ENCODE results near the gene IP6K3. TPM values are rescaled to one million over a fixed set of nuclear protein-coding genes. Genes with fewer than 3 reads are reported as not detected.

Gene IP6K3
- polyA plus RNA-seq, 1 donor = 0.34 TPM

DNA sequence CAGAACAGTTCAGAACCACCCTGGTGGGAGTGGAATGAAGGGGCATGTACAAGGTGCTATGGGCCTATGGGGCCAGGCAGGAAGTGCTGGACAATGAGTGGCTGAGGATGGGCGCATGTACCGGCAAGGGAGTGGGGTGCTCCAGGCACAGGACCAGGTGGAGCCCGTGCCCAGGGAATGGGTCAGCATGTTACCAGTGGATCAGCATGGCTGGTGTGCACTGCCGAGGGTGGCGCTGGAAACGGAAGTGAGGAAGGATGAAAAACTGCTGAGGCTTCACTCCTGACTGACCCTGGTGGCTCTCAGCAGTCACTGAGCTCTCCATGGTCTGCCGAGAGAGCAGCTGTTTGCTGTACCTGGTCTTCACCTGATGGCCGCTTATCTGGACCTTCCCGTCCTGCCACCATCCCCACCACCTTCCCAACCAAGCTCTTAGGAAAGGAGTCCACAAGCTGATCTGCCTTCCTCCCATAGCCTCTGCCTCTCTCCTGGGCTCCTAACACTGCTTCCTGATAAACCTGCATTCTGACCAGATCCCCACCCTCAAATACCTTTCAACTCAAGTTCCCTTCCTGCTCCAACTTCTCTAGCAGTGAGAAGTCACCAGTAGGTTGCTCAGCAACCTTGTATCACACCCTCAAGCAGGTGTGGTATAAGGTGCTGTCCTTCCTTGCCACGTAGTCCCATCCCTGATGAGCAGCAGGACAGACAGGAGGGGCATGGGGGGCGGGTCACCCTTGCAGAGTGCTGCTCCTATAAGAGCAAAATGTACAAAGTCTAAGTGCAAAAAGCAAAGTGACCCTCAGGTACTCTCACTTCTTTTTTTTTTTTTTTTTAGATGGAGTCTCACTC, 42.3 kb downstream of the IP6K3 start:
- peak in 1 of 2 donors; percentile 51 for DNase-seq
- WGBS (ENCODE audit: insufficient coverage, low lambda C conversion rate) = no CpG with 5 or more reads among the region's 11 CpGs
- peaks cover 4% of the 10 kb centered on the region for H3K4me1 ChIP-seq (ENCODE audit: control insufficient read depth, insufficient read depth, low read length)
- no peak overlapping the region for H3K4me3 ChIP-seq (ENCODE audit: low read length)
- no peaks in the 10 kb centered on the region for H3K9me3 ChIP-seq (ENCODE audit: control insufficient read depth, low read depth, low read length)
- H3K36me3 ChIP-seq (ENCODE audit: control insufficient read depth, insufficient read depth, low read length) = peaks cover 29% of the 10 kb centered on the region
- H3K27me3 ChIP-seq (ENCODE audit: control insufficient read depth, insufficient read depth, low read length) = no peaks in the 10 kb centered on the region
- H3K27ac ChIP-seq (ENCODE audit: low read length) = no peak overlapping the region

DNA sequence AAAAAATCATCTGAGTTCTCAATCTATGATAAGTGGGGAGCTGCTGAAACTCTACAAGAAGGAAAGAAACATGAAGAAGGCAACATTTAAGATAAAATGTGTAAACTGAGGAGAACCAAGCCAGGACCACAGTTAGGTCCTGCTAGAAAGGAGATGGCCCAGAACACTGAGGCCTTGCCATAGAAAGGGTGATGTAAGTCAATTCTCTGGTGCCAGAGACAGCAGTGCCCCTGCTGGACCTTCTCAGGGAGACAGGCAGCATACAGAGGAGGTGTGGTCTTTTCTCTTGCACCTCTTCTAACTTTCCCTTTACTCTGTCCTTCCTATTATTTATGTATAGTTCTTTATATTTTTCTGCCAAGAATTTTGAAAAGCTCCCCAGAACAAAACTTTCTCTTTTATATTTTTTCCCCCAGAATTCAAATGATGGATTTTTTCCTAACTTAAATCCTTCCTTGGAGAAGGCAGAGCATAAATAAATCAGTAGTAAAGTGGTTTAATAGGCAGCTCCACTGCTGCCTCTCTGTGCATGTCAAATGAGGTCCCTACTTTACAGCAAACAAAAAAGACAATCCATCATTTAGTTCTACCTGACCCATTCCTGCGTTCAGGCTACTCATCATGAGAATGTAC, 44.2 kb downstream of the IP6K3 start:
- H3K27me3 ChIP-seq (ENCODE audit: control insufficient read depth, insufficient read depth, low read length) = no peaks in the 10 kb centered on the region
- 80% methylated on average over 1 of the region's 1 CpG for WGBS (ENCODE audit: insufficient coverage, low lambda C conversion rate)
- H3K9me3 ChIP-seq (ENCODE audit: control insufficient read depth, low read depth, low read length) = no peaks in the 10 kb centered on the region
- H3K4me3 ChIP-seq (ENCODE audit: low read length) = no peak overlapping the region
- peaks cover 4% of the 10 kb centered on the region for H3K4me1 ChIP-seq (ENCODE audit: control insufficient read depth, insufficient read depth, low read length)
- peaks cover 36% of the 10 kb centered on the region for H3K36me3 ChIP-seq (ENCODE audit: control insufficient read depth, insufficient read depth, low read length)
- H3K27ac ChIP-seq (ENCODE audit: low read length) = no peak overlapping the region
- DNase-seq = peak; percentile 53 to 57

DNA sequence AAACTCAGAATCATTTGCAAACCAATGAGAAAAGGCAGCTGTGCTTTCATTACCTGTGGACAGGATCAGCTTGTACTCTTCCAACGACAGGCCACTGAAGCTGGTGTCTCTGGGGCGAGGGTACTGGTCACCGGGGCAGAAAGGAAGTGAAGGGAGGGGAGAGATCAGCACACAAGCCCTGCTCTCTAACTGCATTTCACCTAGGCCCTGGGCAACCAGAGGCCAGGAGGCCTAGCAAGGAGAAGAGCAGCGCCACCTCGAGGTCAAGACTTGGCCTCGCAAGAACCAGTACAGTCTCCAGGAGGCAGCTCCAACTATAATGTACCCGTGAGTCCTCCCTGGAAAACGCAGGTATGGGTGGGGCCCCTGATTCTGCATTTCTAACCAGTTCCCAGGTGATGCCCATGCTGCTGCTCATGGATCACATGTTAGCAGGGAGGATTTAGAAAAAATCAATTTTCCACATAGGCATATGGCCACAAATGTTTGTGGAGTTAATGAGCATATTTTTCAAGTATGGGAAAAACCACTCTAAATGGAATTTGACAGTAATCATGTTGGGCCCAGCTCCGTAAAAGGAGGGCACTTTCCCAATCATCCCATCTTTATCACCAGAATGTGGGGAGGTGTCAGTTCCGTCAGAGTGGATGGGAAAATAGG, 46.2 kb downstream of the IP6K3 start:
- Histone ChIP-seq H3K9me3 (ENCODE audit: control insufficient read depth, low read depth, low read length) (no peaks in the 10 kb centered on the region), H3K27ac (ENCODE audit: low read length) (no peak overlapping the region), H3K4me1 (ENCODE audit: control insufficient read depth, insufficient read depth, low read length) (peaks cover 4% of the 10 kb centered on the region), H3K27me3 (ENCODE audit: control insufficient read depth, insufficient read depth, low read length) (no peaks in the 10 kb centered on the region), H3K36me3 (ENCODE audit: control insufficient read depth, insufficient read depth, low read length) (peaks cover 52% of the 10 kb centered on the region), H3K4me3 (ENCODE audit: low read length) (no peak overlapping the region)
- WGBS (ENCODE audit: insufficient coverage, low lambda C conversion rate) = no CpG with 5 or more reads among the region's 10 CpGs
- DNase-seq = peak; percentile 77 to 80

DNA sequence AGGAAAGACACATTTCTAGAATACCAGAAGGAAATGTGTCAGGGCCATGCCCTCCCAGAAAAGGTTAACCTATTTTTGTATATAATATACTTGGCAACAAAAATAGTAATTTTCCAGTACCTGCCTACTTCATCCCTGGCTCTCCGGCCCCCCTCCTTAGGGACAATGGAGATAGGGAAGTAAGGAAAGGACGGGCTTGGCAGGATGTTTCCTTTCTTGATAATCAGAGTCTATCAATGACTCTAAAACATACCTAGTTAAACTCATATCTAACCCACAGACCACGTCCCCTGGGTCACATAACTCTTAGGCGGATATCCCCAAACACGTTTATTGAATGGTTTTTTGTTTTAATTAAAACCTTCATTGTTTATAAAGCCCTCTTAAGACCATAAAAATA, 47.0 kb downstream of the IP6K3 start:
- Histone ChIP-seq H3K4me1 (ENCODE audit: control insufficient read depth, insufficient read depth, low read length) (peaks cover 9% of the 10 kb centered on the region), H3K27ac (ENCODE audit: low read length) (no peak overlapping the region), H3K4me3 (ENCODE audit: low read length) (no peak overlapping the region), H3K36me3 (ENCODE audit: control insufficient read depth, insufficient read depth, low read length) (peaks cover 60% of the 10 kb centered on the region), H3K9me3 (ENCODE audit: control insufficient read depth, low read depth, low read length) (no peaks in the 10 kb centered on the region), H3K27me3 (ENCODE audit: control insufficient read depth, insufficient read depth, low read length) (no peaks in the 10 kb centered on the region)
- WGBS (ENCODE audit: insufficient coverage, low lambda C conversion rate) = 50% methylated on average over 1 of the region's 5 CpGs
- DNase-seq = no peak

DNA sequence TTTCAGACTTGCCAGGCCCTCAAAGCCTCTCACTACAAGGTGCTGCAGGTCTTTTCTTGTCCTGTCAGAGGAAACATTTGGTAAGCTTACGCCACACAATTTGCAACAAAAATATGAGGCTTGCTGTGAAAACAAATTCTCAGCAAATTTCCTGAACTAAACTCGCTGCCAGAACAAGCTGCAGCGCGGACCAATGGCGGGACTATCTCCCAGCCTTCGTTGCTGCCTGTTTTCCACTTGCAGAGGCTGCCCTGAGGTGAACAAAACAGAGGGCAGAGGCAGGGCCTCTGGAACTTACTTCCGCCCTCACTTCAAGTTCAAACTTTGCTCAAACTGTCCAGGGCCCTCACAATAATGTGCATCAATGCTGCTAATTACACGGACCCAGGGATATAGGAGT, 47.6 kb downstream of the IP6K3 start:
- Histone ChIP-seq H3K4me3 (ENCODE audit: low read length) (no peak overlapping the region), H3K27me3 (ENCODE audit: control insufficient read depth, insufficient read depth, low read length) (no peaks in the 10 kb centered on the region), H3K9me3 (ENCODE audit: control insufficient read depth, low read depth, low read length) (no peaks in the 10 kb centered on the region), H3K4me1 (ENCODE audit: control insufficient read depth, insufficient read depth, low read length) (peaks cover 14% of the 10 kb centered on the region), H3K36me3 (ENCODE audit: control insufficient read depth, insufficient read depth, low read length) (peaks cover 63% of the 10 kb centered on the region), H3K27ac (ENCODE audit: low read length) (no peak overlapping the region)
- no peak for DNase-seq
- no CpG with 5 or more reads among the region's 8 CpGs for WGBS (ENCODE audit: insufficient coverage, low lambda C conversion rate)

DNA sequence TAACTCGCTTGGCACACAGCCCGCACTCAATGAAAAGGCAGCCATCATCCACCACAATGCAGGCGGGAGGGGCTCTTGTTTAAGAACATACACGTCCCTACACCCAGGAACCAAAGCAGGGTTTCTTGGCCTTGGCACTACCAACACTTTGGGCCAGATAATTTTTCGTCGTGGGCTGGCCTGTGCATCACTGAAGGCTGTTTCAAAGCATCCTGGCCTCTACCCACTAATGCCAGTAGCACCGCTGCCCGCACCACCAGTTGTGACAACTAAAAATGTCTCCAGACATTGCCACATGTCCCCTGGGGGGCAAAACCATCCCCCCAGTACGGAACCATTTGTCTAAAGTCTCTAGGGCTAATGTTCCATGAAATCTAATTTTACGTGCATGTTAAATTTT, 48.2 kb downstream of the IP6K3 start:
- H3K9me3 ChIP-seq (ENCODE audit: control insufficient read depth, low read depth, low read length) = no peaks in the 10 kb centered on the region
- no peak overlapping the region for H3K27ac ChIP-seq (ENCODE audit: low read length)
- H3K4me1 ChIP-seq (ENCODE audit: control insufficient read depth, insufficient read depth, low read length) = peaks cover 19% of the 10 kb centered on the region
- no peak for DNase-seq
- H3K4me3 ChIP-seq (ENCODE audit: low read length) = no peak overlapping the region
- peaks cover 65% of the 10 kb centered on the region for H3K36me3 ChIP-seq (ENCODE audit: control insufficient read depth, insufficient read depth, low read length)
- H3K27me3 ChIP-seq (ENCODE audit: control insufficient read depth, insufficient read depth, low read length) = no peaks in the 10 kb centered on the region
- 100% methylated on average over 2 of the region's 10 CpGs for WGBS (ENCODE audit: insufficient coverage, low lambda C conversion rate)

DNA sequence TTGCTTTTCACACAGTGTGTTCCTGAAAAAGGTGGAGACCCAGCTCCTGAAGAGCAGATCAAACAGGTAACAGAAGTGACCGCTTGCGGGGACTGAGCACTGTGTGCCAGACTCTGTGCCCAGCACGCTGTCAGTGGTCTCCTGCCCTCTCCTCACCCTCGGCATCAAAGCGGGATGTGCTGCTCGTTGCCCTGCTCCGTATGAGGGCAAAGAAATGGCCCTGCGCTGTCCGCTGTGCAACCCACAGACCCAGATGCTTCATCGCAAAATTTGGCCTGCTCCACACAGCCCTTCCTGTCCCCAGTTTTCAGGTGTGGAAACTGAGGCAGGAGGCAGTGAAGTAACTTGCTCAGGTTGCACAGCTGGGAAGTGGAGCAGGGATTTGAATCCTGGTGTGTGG, 48.9 kb downstream of the IP6K3 start:
- Histone ChIP-seq H3K27me3 (ENCODE audit: control insufficient read depth, insufficient read depth, low read length) (no peaks in the 10 kb centered on the region), H3K4me3 (ENCODE audit: low read length) (no peak overlapping the region), H3K9me3 (ENCODE audit: control insufficient read depth, low read depth, low read length) (no peaks in the 10 kb centered on the region), H3K27ac (ENCODE audit: low read length) (no peak overlapping the region), H3K36me3 (ENCODE audit: control insufficient read depth, insufficient read depth, low read length) (peaks cover 71% of the 10 kb centered on the region), H3K4me1 (ENCODE audit: control insufficient read depth, insufficient read depth, low read length) (peaks cover 23% of the 10 kb centered on the region)
- DNase-seq = no peak
- WGBS (ENCODE audit: insufficient coverage, low lambda C conversion rate) = no CpG with 5 or more reads among the region's 10 CpGs

DNA sequence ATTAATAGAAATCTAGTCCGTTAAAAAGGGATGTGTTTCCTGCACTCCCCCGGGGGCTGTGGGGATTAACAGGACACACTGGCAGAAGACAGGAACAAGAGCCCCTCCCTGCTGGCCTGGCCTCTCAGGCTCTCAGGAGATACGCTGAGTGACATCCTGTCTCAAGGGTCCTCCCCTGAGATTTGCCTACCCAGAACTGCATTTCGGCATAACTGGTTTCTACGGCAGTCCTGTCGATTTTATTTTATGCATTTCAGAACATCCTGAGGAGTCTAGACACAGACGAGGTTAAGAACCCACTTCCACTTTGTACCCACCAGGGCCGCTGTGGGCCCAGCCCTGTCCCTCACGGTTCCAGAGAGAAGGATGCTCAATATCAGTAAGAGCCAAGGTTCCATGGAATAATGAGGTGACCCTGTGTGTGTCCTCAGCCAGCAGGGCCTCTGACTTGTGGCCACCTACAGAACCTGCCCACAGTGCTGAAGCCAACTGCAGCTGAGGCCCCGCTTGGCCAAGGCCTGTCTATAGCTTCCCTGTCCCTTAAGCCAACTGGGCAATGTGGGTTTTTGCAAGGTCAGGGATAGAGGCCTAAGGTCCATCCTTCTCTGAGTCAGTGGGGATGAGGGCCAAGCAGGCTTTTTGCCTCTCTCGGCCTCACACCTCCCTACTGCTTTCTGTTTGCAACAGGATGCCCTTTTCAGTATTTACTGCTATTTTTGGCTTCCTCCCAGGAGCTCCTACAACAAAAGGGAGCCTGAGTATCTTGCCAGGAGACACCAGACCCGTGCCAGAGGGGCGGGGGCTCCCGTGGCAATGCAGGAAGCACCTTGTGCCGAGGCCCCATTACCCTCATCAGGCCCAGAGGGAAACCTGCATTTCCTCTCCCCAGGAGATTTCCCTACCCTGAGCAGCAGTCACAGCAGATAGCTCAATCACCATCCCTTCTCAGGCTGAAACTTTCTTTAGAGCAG, 49.9 kb downstream of the IP6K3 start:
- WGBS (ENCODE audit: insufficient coverage, low lambda C conversion rate) = no CpG with 5 or more reads among the region's 15 CpGs
- peaks cover 23% of the 10 kb centered on the region for H3K4me1 ChIP-seq (ENCODE audit: control insufficient read depth, insufficient read depth, low read length)
- no peak for DNase-seq
- peaks cover 81% of the 10 kb centered on the region for H3K36me3 ChIP-seq (ENCODE audit: control insufficient read depth, insufficient read depth, low read length)
- H3K9me3 ChIP-seq (ENCODE audit: control insufficient read depth, low read depth, low read length) = no peaks in the 10 kb centered on the region
- no peak overlapping the region for H3K4me3 ChIP-seq (ENCODE audit: low read length)
- H3K27ac ChIP-seq (ENCODE audit: low read length) = no peak overlapping the region
- no peaks in the 10 kb centered on the region for H3K27me3 ChIP-seq (ENCODE audit: control insufficient read depth, insufficient read depth, low read length)

DNA sequence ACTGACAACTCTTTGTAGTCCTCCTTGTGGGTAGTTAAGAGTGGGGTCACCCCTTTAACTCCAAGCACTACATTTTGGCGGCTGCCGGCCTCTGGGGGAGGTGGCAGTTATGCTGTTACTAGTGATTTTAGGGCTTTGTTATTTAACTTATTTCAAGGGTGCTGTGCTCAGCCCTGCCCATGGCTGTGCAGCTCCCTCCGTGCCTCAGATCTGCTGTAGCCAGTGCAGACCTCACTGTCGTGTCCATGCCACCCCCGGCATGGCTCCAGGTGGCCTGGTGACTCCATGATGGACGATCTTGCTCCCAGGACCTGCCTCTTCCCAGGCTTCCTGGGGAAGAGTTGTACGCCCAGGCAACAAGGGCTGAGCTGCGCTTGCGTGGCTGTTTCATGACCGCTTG, 50.6 kb downstream of the IP6K3 start:
- 100% methylated on average over 2 of the region's 10 CpGs for WGBS (ENCODE audit: insufficient coverage, low lambda C conversion rate)
- Histone ChIP-seq H3K4me3 (ENCODE audit: low read length) (no peak overlapping the region), H3K9me3 (ENCODE audit: control insufficient read depth, low read depth, low read length) (no peaks in the 10 kb centered on the region), H3K4me1 (ENCODE audit: control insufficient read depth, insufficient read depth, low read length) (peaks cover 23% of the 10 kb centered on the region), H3K36me3 (ENCODE audit: control insufficient read depth, insufficient read depth, low read length) (peaks cover 85% of the 10 kb centered on the region), H3K27me3 (ENCODE audit: control insufficient read depth, insufficient read depth, low read length) (no peaks in the 10 kb centered on the region), H3K27ac (ENCODE audit: low read length) (no peak overlapping the region)
- no peak for DNase-seq

DNA sequence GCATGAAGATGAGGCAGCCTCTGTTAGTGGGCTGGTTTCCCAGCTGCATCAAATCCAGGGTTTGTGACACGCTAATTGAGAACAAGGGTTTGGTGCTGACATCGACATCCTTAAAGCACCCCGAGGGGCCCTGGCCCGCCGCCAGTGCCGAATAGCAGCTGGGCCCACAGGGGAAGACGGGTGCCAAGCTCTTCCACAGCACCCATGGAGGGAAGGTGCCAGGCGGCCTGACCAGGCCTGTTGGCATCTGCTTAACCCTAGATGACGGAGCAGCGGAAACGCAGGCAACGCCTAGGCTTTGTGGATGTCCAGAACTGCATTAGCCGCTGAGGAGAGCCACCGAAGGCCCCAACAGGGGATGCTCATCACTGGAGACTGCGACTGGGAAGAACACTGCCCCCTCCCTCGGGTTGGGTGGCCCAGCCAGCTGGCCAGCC, 51.2 kb downstream of the IP6K3 start:
- Histone ChIP-seq H3K4me1 (ENCODE audit: control insufficient read depth, insufficient read depth, low read length) (peaks cover 18% of the 10 kb centered on the region), H3K27me3 (ENCODE audit: control insufficient read depth, insufficient read depth, low read length) (no peaks in the 10 kb centered on the region), H3K4me3 (ENCODE audit: low read length) (no peak overlapping the region), H3K36me3 (ENCODE audit: control insufficient read depth, insufficient read depth, low read length) (peaks cover 89% of the 10 kb centered on the region), H3K9me3 (ENCODE audit: control insufficient read depth, low read depth, low read length) (no peaks in the 10 kb centered on the region), H3K27ac (ENCODE audit: low read length) (no peak overlapping the region)
- no CpG with 5 or more reads among the region's 16 CpGs for WGBS (ENCODE audit: insufficient coverage, low lambda C conversion rate)
- no peak for DNase-seq

Data from large intestine (tissue), 3 donors.